NCI-H345 treated with DMSO at 0.1 percent for 48 hours (cell line): ENCODE results near the gene FRAT2.
"Not testable (repeated sequence)": the region's sequence is repeated elsewhere in the genome, so short reads cannot be mapped to it uniquely, and the experiment has no call there.

Experiments
- DNase-seq: peaks from one replicate; lab custom pipeline; 2025; ENCODE audit not compliant: unreplicated experiment; lab: John Stamatoyannopoulos, UW

Gene FRAT2

GRCh38 chr10:97356918-97357317 is 22.4 kb upstream of the FRAT2 start:
- no peak for DNase-seq

- DNase-seq = no peak
These were observed 21.9 kb upstream of the FRAT2 start for GRCh38 chr10:97356318-97356914.

- no peak for DNase-seq
These were observed 21.0 kb upstream of the FRAT2 start for GRCh38 chr10:97355571-97355975.

- DNase-seq = no peak
These were observed 19.4 kb upstream of the FRAT2 start for GRCh38 chr10:97353945-97354344.

- no peak for DNase-seq
These were observed 15.4 kb upstream of the FRAT2 start for GRCh38 chr10:97349752-97350513.

- no peak for DNase-seq
These were observed 12.8 kb upstream of the FRAT2 start for GRCh38 chr10:97347317-97347716.

- not testable (repeated sequence) for DNase-seq
These were observed 9.1 kb upstream of the FRAT2 start for GRCh38 chr10:97343664-97344063.

- no peak for DNase-seq
These were observed 6.9 kb upstream of the FRAT2 start for GRCh38 chr10:97341416-97341815.

GRCh38 chr10:97338041-97338440 is 3.5 kb upstream of the FRAT2 start:
- no peak for DNase-seq

- no peak for DNase-seq
These were observed 2.7 kb upstream of the FRAT2 start for GRCh38 chr10:97336942-97337831.

- no peak for DNase-seq
These were observed 1.9 kb upstream of the FRAT2 start for GRCh38 chr10:97336446-97336845.

GRCh38 chr10:97336006-97336405 is 1.5 kb upstream of the FRAT2 start:
- DNase-seq = no peak

- no peak for DNase-seq
These were observed 675 bp upstream of the FRAT2 start for GRCh38 chr10:97335188-97335619.

GRCh38 chr10:97333601-97334369 is 744 bp downstream of the FRAT2 start:
- DNase-seq = no peak

GRCh38 chr10:97333351-97333600 is 1.3 kb downstream of the FRAT2 start:
- no peak for DNase-seq

GRCh38 chr10:97332591-97333350 is 1.8 kb downstream of the FRAT2 start:
- no peak for DNase-seq

GRCh38 chr10:97331153-97331703 is 3.3 kb downstream of the FRAT2 start:
- no peak for DNase-seq

- no peak for DNase-seq
These were observed 4.8 kb downstream of the FRAT2 start for GRCh38 chr10:97329766-97330165.

- no peak for DNase-seq
These were observed 5.7 kb downstream of the FRAT2 start for GRCh38 chr10:97328646-97329453.
